Measurements from ENCODE around the gene DNAJC30. TPM values are rescaled to one million over a fixed set of nuclear protein-coding genes. Genes with fewer than 3 reads are reported as not detected.
"Not testable (repeated sequence)": the region's sequence is repeated elsewhere in the genome, so short reads cannot be mapped to it uniquely, and the experiment has no call there.

Gene DNAJC30
- total RNA-seq, 6 experiments from 2014 or later, result 5.4 to 8.8 (median 7.0) TPM

- Histone ChIP-seq H3K27ac (no peak overlapping the region), H3K9me3 (no peaks in the 10 kb centered on the region), H3K4me1 (peaks cover 0 to 10% (median 4%) of the 10 kb centered on the region in 4 donors), H3K4me3 (no peak overlapping the region), H3K27me3 (no peaks in the 10 kb centered on the region), H3K36me3 (no peaks in the 10 kb centered on the region)
- intact Hi-C loops (cut with DNase I), result loop anchor here in 1 of 2 donors (10.0 kb wide), 2 partner anchors 47 to 97 kb away; partner anchors contain the start of gene MLXIPL
- TF ChIP-seq CTCF (IDR thresholded peaks at IDR 0.05) (no peak), POLR2A (IDR thresholded peaks at IDR 0.05) (no peak)
- peak; percentile 80 to 84 (median 80) for ATAC-seq
- 33% methylated on average over 1 of the region's 3 CpGs for WGBS (ENCODE audit: insufficient coverage, low coverage, low lambda C conversion rate, missing lambda C conversion rate)
- DNase-seq, result peak; percentile 87 to 96 (median 92)
Observed at GRCh38 chr7:73721377-73721817, 38.1 kb upstream of the DNAJC30 start.

- not testable (repeated sequence) for H3K27ac ChIP-seq, H3K27me3 ChIP-seq, H3K9me3 ChIP-seq, H3K4me3 ChIP-seq, H3K36me3 ChIP-seq, DNase-seq, ATAC-seq
- intact Hi-C loops (cut with DNase I), result loop anchor here in 1 of 2 donors (10.0 kb wide), 2 partner anchors 46 to 96 kb away; partner anchors contain the start of gene MLXIPL
- 87% methylated on average over 6 of the region's 9 CpGs for WGBS (ENCODE audit: insufficient coverage, low coverage, low lambda C conversion rate, missing lambda C conversion rate)
- peaks cover 0 to 10% (median 4%) of the 10 kb centered on the region in 4 donors for H3K4me1 ChIP-seq
Observed at GRCh38 chr7:73720443-73720842, 37.2 kb upstream of the DNAJC30 start.

- Histone ChIP-seq H3K4me3 (peak overlapping the region; percentile 21 to 90 (median 33)), H3K4me1 (peaks cover 0 to 10% (median 4%) of the 10 kb centered on the region in 4 donors), H3K27me3 (no peaks in the 10 kb centered on the region), H3K36me3 (no peaks in the 10 kb centered on the region), H3K27ac (no peak overlapping the region), H3K9me3 (no peaks in the 10 kb centered on the region)
- WGBS (ENCODE audit: insufficient coverage, low coverage, low lambda C conversion rate, missing lambda C conversion rate), result 36% methylated on average over 5 of the region's 16 CpGs
- ATAC-seq (peak in 3 of 4 donors; percentile 2 to 35 (median 30)), DNase-seq (no peak)
- intact Hi-C loops (cut with DNase I), result loop anchor here in 1 of 2 donors (10.0 kb wide), 2 partner anchors 45 to 95 kb away; partner anchors contain the start of gene MLXIPL
- no peak for TF ChIP-seq CTCF (IDR thresholded peaks at IDR 0.05)
Observed at GRCh38 chr7:73719806-73720169, 36.5 kb upstream of the DNAJC30 start.

GRCh38 chr7:73718905-73719805 lies 35.9 kb upstream of the DNAJC30 start, which contains the start of gene STX1A:
TSS of gene STX1A (minus strand) at chr7:73719669. CDS start at chr7:73719631, 38 bp downstream.
- DNase-seq (peak; percentile 75 to 80 (median 79)), ATAC-seq (peak; percentile 73 to 79 (median 76))
- Histone ChIP-seq H3K36me3 (no peaks in the 10 kb centered on the region), H3K27ac (no peak within 1 kb of the TSS), H3K4me3 (peak within 1 kb of the TSS; percentile 71 to 90 (median 73)), H3K4me1 (peaks cover 0 to 10% (median 4%) of the 10 kb centered on the region in 4 donors), H3K9me3 (no peaks in the 10 kb centered on the region), H3K27me3 (no peaks in the 10 kb centered on the region)
- 5% methylated on average over 16 of the region's 96 CpGs for WGBS (ENCODE audit: insufficient coverage, low coverage, low lambda C conversion rate, missing lambda C conversion rate)
- TF ChIP-seq CTCF (IDR thresholded peaks at IDR 0.05), result no peak
- peak; percentile 33 for TF ChIP-seq POLR2A (IDR thresholded peaks at IDR 0.05)
- intact Hi-C loops (cut with DNase I), result no loop called here

- peaks cover 0 to 10% (median 4%) of the 10 kb centered on the region in 4 donors for H3K4me1 ChIP-seq
- H3K27me3 ChIP-seq, result no peaks in the 10 kb centered on the region
- WGBS (ENCODE audit: insufficient coverage, low coverage, low lambda C conversion rate, missing lambda C conversion rate), result 37% methylated on average over 4 of the region's 9 CpGs
- H3K36me3 ChIP-seq, result no peaks in the 10 kb centered on the region
- DNase-seq, result no peak
- TF ChIP-seq CTCF (IDR thresholded peaks at IDR 0.05) (no peak), POLR2A (IDR thresholded peaks at IDR 0.05) (no peak)
- ATAC-seq, result no peak
- peak overlapping the region; percentile 71 to 90 (median 73) for H3K4me3 ChIP-seq
- no peaks in the 10 kb centered on the region for H3K9me3 ChIP-seq
- intact Hi-C loops (cut with DNase I), result no loop called here
- H3K27ac ChIP-seq, result no peak overlapping the region
Observed at GRCh38 chr7:73718438-73718881, 35.2 kb upstream of the DNAJC30 start.
